GM12872 (cell line): Measurements from ENCODE around the gene TMSB10.

Experiments
- CTCF ChIP-seq: IDR thresholded peaks from 3 replicates; pipeline ENCODE4 v1.5.1; 2011; ENCODE audit warnings: low read depth, mild to moderate bottlenecking, low read length, moderate library complexity; ENCODE audit not compliant: insufficient read depth

TMSB10 gene

DNA sequence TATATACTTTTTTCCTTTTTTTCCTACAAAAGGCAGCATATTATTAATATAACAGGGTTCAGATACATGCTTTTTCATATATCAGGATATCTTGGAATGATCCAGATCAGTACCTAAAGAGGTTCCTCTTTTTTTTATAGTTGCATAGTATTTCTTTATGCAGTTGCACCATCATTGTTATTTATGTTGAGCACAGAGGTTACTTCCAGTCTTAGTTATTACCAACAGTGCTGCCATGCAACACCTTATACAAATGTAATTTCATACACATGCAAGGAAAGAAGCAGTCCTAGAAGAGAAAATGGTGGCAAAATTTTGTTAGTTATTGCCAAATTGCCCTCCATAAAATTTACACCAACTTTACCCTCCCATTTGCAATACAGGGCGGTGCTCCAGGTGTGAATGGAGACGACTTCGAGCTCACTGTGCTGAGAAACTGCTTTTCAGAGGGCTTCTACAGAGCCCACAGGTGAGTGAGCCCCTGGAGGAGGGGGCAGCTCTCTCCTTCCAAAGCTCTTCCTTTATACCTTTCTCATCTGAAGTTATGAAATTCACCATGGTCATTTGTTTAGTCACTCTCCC lies 35.5 kb downstream of the TMSB10 start:
- no peak for TF ChIP-seq CTCF

DNA sequence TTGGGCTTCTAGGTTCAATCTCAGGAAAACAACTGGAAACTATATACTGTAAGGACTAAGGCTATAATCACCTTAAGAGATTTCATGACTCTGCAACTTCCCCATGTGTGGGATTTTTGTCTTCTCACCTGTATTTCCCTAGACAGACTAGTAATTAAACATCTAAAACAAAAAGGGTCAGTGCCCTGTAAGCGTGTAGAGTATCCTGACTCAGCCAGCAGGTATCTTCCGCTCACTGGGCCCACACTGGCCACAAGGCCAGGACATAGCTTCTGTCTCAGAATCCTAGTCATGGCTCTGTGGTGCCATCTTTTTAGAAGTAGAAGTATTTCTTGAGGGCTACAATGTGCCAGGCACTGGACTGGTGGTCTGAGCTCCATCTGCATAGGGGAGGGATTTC lies 36.7 kb downstream of the TMSB10 start:
- TF ChIP-seq CTCF = no peak

- TF ChIP-seq CTCF = no peak
Measured at GRCh38 chr2:84942964-84943421, 37.5 kb downstream of the TMSB10 start.

GRCh38 chr2:84944295-84944909 lies 38.9 kb downstream of the TMSB10 start:
- TF ChIP-seq CTCF = no peak

DNA sequence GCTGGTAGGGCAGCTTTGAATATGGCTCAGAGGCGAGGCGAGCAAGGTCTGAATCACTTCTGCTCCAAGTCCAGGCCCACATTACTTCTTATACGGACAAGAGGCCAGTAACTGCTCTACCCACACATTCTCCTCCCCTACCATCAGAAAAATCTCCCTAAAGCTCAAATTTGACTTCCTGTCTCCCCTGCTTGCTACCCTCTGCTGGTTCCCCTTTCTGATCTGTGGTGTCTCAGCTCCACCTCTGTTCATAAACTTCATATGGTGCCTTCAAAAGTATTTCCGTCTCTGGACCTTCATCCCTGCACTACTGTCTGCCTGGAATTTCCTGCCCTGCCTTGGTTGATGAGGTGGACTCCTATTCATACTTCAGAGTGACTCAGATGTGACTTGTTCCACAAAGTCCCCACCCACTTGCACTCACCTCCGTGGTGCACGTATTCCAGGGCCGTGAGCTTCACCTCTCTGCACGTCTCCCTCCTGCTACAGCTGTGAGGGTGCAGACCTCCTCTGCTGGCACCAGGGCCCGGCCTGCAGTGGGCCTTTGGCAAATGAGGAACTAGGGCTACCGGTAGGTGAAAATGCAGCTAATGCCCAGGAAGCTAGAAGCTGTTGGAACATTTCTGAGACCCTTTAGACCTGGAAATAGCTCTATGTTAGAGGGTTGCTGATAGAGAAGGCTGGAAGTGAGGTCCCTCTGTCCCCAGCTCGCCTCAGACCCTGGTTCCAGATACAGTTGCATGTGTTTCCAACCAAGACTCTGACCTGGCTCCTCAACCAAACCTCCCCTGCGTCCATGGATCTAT lies 41.0 kb downstream of the TMSB10 start:
- peak; percentile 24; the same call in 1 of the 3 replicates for TF ChIP-seq CTCF

GRCh38 chr2:84947010-84947593 lies 41.6 kb downstream of the TMSB10 start:
- TF ChIP-seq CTCF = no peak

DNA sequence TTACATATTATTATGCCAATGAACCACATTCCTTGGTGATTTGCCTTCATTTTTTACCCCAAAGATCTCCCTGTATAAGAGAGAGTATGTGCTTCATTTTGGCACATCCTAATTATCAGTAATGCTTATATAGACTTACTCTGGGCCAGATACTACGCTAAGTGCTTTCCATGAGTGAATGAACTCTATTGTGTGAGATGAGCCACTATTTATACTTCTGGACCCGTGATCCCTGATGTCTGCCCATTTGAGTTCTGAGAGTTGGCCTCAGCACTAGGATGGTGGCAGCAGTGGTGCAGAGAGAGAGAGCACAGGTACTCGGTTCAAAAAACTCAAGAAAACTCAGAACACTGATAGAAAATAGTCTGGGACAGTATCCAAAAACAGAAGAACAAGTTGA lies 48.1 kb downstream of the TMSB10 start:
- TF ChIP-seq CTCF = no peak
